ENCODE measurements around the gene LNP1.
"Not testable (repeated sequence)": the region's sequence is repeated elsewhere in the genome, so short reads cannot be mapped to it uniquely, and the experiment has no call there.

The LNP1 gene

GRCh38 chr3:100437721-100438622 lies 36.6 kb downstream of the LNP1 start:
- no peak for DNase-seq

- no peak for DNase-seq
These were observed 37.3 kb downstream of the LNP1 start for GRCh38 chr3:100438623-100438974.

DNA sequence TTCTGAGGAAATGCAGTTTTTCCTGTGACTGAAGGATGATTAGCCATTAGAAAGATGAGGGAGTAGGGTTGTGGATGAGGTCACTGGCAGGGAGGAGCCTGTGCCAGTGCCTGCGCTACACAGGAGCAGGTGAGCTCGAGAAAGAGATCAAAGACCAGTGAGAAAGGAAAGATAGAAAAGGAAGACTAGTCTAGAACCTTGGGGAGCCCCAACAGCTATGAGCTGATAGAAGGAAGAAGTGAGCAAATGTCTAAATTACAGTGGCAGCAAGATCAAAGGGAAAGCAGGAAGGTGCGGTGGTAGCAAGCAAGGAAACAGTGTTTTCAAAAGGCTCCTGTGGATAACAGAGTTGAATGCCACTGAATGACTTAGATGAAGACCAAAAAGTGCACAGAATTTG lies 39.6 kb downstream of the LNP1 start:
- DNase-seq = no peak

- no peak for DNase-seq
These were observed 42.4 kb downstream of the LNP1 start for GRCh38 chr3:100443690-100444089.

DNA sequence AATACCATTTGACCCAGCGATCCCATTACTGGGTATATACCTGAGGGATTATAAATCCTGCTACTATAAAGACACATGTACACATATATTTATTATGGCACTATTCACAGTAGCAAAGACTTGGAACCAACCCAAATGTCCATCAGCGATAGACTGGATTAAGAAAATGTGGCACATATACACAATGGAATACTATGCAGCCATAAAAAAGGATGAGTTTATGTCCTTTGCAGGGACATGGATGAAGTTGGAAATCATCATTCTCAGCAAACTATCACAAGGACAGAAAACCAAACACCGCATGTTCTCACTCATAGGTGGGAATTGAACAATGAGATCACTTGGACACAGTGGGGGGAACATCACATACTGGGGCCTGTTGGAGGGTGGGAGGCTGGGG lies 45.7 kb downstream of the LNP1 start:
- DNase-seq = not testable (repeated sequence)

GRCh38 chr3:100448079-100448478 lies 46.7 kb downstream of the LNP1 start:
- no peak for DNase-seq

DNA sequence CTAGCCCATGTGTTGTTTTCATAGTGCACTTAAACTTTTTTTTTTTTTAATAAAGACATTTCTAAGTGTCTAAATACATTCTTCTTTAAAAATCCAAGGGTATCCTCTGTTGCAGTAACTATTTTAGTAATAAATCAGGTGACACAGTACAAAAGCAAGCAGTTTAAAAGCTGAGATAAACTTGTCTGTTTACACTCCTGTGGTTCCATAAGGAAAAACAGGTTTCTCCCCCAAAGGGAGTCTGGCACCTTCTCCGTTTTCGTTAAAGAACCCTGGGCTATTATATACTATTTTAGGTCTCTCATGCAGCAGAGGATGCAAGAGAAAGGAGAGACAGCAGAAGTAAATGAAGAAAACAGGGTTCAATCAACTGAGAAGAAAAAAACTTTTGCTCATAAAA lies 47.9 kb downstream of the LNP1 start:
- no peak for DNase-seq

DNA sequence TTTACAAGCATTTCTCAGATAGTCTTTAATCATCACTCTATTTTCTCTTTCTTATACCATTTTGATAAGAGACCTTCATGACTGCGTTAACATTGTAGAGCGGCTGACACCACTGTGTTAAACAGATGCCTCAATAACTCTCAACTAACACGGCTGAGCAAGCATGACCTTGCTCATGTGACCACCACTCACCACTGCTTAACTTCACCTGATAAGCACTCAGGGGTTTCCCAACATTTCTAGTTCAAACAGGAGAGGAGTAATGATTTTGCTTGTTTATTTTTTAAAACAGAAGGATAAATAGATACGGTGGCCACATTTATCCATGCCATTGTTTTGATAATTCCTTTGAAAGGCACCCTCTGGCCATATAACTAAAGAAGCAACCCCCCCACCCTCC lies 53.3 kb downstream of the LNP1 start:
- DNase-seq = no peak

DNA sequence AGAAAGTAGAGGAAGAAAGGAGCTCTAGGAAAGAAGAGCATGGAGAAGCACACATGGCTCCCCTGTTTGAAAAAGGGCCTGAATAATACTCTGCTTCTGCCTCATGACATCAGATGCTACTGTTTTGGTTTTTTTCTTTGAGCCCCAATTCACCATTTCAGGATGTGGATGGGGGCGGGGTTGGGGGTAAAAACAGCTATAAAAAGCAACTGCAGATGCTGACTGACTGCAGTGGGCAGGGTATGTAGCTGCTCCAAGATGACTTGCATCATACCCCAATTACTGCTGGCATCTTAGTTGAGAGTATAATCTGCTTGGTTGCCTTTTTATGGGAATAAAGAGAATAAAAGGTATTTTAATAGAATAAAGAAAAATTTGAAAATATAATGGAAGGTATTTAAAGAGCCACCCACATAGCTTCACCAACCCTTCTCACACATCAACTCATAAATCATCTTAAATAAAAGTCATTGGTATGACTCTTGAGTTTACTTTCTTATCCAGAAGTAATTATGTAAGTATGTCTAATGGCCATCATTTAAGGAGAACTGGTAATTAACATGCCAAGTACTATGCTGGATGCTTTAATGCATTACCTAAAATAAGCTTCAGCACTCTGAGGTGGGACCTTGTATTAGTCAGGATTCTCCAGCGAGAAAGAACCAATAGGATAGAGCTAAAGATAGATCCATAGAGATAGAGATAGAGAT lies 54.7 kb downstream of the LNP1 start:
- no peak for DNase-seq

- DNase-seq = no peak
These were observed 55.4 kb downstream of the LNP1 start for GRCh38 chr3:100456745-100457144.

DNA sequence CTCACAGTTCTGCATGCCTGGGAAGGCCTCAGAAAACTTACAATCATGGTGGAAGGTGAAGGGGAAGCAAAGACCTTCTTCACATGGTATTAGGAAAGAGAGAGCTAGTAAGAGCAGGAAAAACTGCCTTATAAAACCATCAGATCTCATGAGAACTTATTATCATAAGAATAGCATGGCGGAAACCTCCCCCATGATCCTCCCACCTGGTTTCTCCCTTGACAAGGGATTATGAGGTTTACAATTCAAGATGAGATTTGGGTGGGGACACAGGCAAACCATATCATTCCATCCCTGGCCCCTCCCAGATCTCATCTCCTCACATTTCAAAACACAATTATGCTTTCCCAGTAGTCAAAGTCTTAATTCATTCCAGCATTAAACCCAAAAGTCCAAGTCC lies 56.5 kb downstream of the LNP1 start:
- DNase-seq = no peak

- no peak for DNase-seq
These were observed 57.5 kb downstream of the LNP1 start for GRCh38 chr3:100458814-100459213.

DNA sequence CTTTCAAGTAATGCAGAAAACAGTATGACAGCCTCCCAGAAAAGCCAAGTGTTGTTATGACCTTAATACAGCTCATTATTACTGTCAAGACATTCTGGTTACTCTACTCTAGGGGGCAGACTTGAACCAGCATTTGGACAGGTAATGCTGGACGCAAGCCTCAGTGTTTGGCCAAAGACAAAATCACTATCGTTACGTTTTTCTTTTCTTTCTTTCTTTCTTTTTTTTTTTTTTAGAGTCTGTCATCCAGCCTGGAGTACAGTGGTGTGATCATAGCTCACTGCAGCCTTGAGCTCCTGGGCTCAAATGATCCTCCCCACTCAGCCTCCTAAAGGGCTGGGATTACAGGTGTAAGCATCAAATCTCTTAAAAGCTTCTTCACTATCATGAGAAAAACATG lies 61.7 kb downstream of the LNP1 start:
- DNase-seq = no peak

GRCh38 chr3:100463646-100464155 lies 62.4 kb downstream of the LNP1 start:
- DNase-seq = no peak

- DNase-seq = no peak
These were observed 64.8 kb downstream of the LNP1 start for GRCh38 chr3:100465892-100466777.

DNA sequence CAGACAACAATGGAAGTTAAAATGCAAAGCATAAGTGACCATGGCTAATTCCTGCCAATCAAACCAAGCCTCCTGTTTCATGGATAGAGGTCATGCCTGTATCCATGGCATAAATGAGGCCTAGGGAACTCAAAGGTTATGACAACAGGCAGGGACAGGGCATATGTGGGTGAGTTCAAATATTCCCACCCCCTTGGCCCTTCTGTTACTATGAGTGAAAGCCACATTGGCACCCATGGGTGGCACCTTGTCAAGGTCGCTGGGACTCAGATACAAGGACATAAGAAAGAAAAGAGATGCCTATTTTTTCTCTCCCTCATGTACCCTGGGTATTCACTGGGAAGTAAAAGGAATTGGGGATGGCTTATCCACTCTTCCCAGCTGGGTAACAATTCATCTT lies 65.8 kb downstream of the LNP1 start:
- DNase-seq = no peak

DNA sequence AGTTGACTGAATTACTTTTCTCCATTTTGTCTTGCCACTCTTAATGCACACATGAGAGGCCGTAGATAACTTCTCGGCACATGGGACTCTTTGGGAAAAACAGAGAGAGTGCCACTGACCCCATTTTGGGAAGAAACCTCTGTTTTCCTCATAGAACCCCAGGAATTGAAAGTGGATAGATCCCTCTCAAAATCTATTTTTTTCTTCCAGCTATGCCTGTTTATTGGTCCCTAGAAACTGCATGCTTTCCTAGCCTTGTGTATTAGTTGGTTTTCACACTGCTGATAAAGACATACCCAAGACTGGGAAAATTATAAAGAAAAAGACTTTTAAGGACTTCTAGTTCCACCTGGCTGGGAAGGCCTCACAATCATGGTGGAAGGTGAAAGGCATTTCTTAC lies 67.3 kb downstream of the LNP1 start:
- no peak for DNase-seq

DNA sequence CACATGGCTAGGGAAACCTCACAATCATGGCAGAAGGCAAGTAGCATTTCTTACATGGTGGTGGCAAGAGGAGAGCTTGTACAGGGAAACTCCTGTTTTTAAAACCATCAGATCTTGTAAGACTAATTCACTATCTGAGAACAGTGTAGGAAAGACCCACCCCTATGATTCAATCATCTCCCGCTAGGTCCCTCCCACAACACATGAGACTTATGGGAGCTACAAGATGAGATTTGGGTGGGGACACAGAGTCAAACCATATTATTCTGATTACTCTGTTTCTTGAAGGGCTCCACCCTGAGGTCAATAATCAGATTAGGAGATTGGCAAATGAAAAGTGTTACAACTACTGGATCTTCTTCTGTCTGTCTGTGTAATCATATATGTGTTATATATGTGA lies 69.6 kb downstream of the LNP1 start:
- DNase-seq = no peak

DNA sequence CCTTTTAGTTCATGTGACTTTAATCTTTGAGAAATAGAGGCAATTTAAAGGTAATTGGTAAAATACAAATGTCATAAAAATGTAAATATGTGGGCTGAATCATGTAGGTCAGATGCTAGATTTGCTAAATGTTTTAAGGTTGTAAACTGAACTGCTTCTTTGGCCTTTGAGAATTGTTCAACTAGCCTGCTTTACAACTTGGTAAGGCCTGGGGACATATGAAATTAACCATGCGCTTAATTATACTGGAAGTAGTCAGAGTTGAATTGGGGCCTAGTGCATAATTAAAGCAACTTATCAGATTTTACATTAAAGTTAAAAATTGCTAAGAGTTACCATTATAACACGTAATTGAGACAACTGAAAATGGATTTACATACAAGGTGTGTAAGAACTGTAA lies 70.1 kb downstream of the LNP1 start:
- no peak for DNase-seq

GRCh38 chr3:100477851-100478360 lies 76.6 kb downstream of the LNP1 start:
- DNase-seq = not testable (repeated sequence)

- DNase-seq = not testable (repeated sequence)
These were observed 77.2 kb downstream of the LNP1 start for GRCh38 chr3:100478521-100478920.

GRCh38 chr3:100480081-100480480 lies 78.7 kb downstream of the LNP1 start:
- no peak for DNase-seq

- no peak for DNase-seq
These were observed 80.8 kb downstream of the LNP1 start for GRCh38 chr3:100482176-100482575.

All from stimulated activated CD4-positive, alpha-beta T cell treated with anti-CD3 and anti-CD28 coated beads, Interleukin-4, amount 100 ng/mL, for 4 hours (primary cell).